ENCODE data around the gene RETNLB. TPM values are rescaled to one million over a fixed set of nuclear protein-coding genes. Genes with fewer than 3 reads are reported as not detected.

Gene RETNLB, protein sequence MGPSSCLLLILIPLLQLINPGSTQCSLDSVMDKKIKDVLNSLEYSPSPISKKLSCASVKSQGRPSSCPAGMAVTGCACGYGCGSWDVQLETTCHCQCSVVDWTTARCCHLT
- not detected for total RNA-seq

DNA sequence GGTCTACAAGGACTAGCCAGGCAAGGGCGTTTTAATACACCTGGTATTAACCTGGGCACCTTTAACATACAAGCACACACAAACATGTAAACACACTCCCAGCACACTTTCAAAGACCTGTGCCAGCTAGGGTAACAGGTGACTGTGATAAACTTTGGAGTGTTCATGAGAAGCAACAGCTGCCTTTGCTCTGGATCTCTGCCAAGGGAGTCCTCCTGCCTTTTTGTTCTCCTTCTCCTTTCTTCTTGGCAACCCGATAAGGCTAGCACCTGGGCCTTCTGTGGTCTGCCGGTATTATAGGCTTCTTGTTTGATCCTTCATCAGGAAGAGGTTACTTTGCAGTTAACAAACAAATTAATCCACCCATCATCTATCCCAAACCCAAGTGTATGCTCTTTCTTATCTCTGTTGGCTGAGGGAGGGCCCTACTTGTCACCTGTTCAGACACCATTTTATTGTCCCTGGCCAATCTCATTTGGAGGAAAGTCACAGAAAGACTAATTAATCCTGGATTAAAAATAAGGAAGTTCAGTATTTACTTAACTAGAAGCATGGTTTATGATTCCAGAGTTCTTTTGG, at the start of gene RETNLB:
Gene RETNLB (minus strand): TSS at position 7 of the 579 bp plus-strand sequence. CDS start 225 bp downstream, outside the sequence.

Other genes with a start within 250 kb of the RETNLB start
- gene MYH15, start 246.8 kb downstream of the RETNLB start, total RNA-seq: under 1 TPM; 0.07 to 0.15 TPM
- gene CIP2A, start 168.0 kb downstream of the RETNLB start, total RNA-seq: 10 to 100 TPM; 40.0 to 41.4 TPM
- 10 to 100 TPM; 14.5 to 15.0 TPM for gene DZIP3, start 167.7 kb downstream of the RETNLB start, total RNA-seq
- gene TRAT1, start 65.4 kb upstream of the RETNLB start, total RNA-seq: 100 to 1,000 TPM; 225 to 229 TPM
- not detected for gene GUCA1C, start 196.5 kb upstream of the RETNLB start, total RNA-seq

Measured in activated naive CD4-positive, alpha-beta T cell treated with anti-CD3 and anti-CD28 coated beads, Interleukin-2, amount 10 ng/mL, durations not matched to agents 5 hours and 36 hours (primary cell).